ENCODE measurements around the gene KAT6B.

KAT6B gene

GRCh38 chr10:74824184-74824899 lies 2.1 kb upstream of the KAT6B start:
- peak; percentile 6 for DNase-seq (ENCODE audit: low read depth)

GRCh38 chr10:74824900-74825370 lies 1.5 kb upstream of the KAT6B start:
- DNase-seq (ENCODE audit: low read depth), result peak; percentile 48

- DNase-seq (ENCODE audit: low read depth), result no peak
These were observed 844 bp upstream of the KAT6B start for GRCh38 chr10:74825371-74826141.

GRCh38 chr10:74827045-74827441 lies 643 bp downstream of the KAT6B start:
- no peak for DNase-seq (ENCODE audit: low read depth)

GRCh38 chr10:74827694-74828093 lies 1.3 kb downstream of the KAT6B start:
- DNase-seq (ENCODE audit: low read depth), result no peak

GRCh38 chr10:74828946-74829345 lies 2.5 kb downstream of the KAT6B start:
- no peak for DNase-seq (ENCODE audit: low read depth)

GRCh38 chr10:74831518-74832120 lies 5.2 kb downstream of the KAT6B start:
- no peak for DNase-seq (ENCODE audit: low read depth)

GRCh38 chr10:74835963-74836362 lies 9.6 kb downstream of the KAT6B start:
- DNase-seq (ENCODE audit: low read depth), result no peak

- DNase-seq (ENCODE audit: low read depth), result no peak
These were observed 10.5 kb downstream of the KAT6B start for GRCh38 chr10:74836877-74837276.

GRCh38 chr10:74837743-74838142 lies 11.3 kb downstream of the KAT6B start:
- DNase-seq (ENCODE audit: low read depth), result no peak

- no peak for DNase-seq (ENCODE audit: low read depth)
These were observed 13.3 kb downstream of the KAT6B start for GRCh38 chr10:74839708-74840107.

GRCh38 chr10:74841265-74841973 lies 15.0 kb downstream of the KAT6B start:
- no peak for DNase-seq (ENCODE audit: low read depth)

GRCh38 chr10:74842301-74842954 lies 16.0 kb downstream of the KAT6B start:
- no peak for DNase-seq (ENCODE audit: low read depth)

- DNase-seq (ENCODE audit: low read depth), result no peak
These were observed 20.6 kb downstream of the KAT6B start for GRCh38 chr10:74846958-74847357.

- no peak for DNase-seq (ENCODE audit: low read depth)
These were observed 25.4 kb downstream of the KAT6B start for GRCh38 chr10:74851831-74852230.

GRCh38 chr10:74852381-74852780 lies 26.0 kb downstream of the KAT6B start:
- no peak for DNase-seq (ENCODE audit: low read depth)

GRCh38 chr10:74854610-74855009 lies 28.2 kb downstream of the KAT6B start:
- no peak for DNase-seq (ENCODE audit: low read depth)

- DNase-seq (ENCODE audit: low read depth), result no peak
These were observed 28.6 kb downstream of the KAT6B start for GRCh38 chr10:74855027-74855426.

GRCh38 chr10:74855439-74855838 lies 29.0 kb downstream of the KAT6B start:
- no peak for DNase-seq (ENCODE audit: low read depth)

GRCh38 chr10:74856940-74857339 lies 30.5 kb downstream of the KAT6B start:
- no peak for DNase-seq (ENCODE audit: low read depth)

GRCh38 chr10:74857586-74857985 lies 31.2 kb downstream of the KAT6B start:
- DNase-seq (ENCODE audit: low read depth), result no peak

- no peak for DNase-seq (ENCODE audit: low read depth)
These were observed 33.1 kb downstream of the KAT6B start for GRCh38 chr10:74859546-74859945.

All from activated T-helper 9 cell treated with anti-CD3 and anti-CD28 coated beads, Interleukin-2, amount 50 U/mL, for 16 hours (primary cell).